DOHH2 (cell line): ENCODE data around the gene UBE2QL1.

Source experiments
- H3F3A ChIP-seq: fragments of 200-600 bp; sonication (generic), shearing (Covaris generic); 2 replicates; pipeline ENCODE4 v1.6.0; 2016; ENCODE audit warnings: antibody characterized with exemption, mild to moderate bottlenecking; ENCODE audit not compliant: control insufficient read depth, insufficient read depth
- H3K27ac ChIP-seq: fragments of 200-600 bp; sonication (generic); 2 replicates; pipeline ENCODE4 v1.5.1; 2014; ENCODE audit warnings: low read depth, mild to moderate bottlenecking, low read length, moderate library complexity
- H3K27me3 ChIP-seq: fragments of 200-600 bp; sonication (generic); 2 replicates; pipeline ENCODE4 v1.6.1; 2014; ENCODE audit warnings: mild to moderate bottlenecking, low read length, mixed read lengths; ENCODE audit not compliant: control insufficient read depth
- H3K36me3 ChIP-seq: fragments of 200-600 bp; sonication (generic); 2 replicates; pipeline ENCODE4 v1.6.1; 2014; ENCODE audit warnings: mild to moderate bottlenecking, low read length, moderate library complexity, mixed read lengths; ENCODE audit not compliant: control insufficient read depth
- H3K4me1 ChIP-seq: fragments of 200-600 bp; sonication (generic); 2 replicates; pipeline ENCODE4 v1.6.1; 2014; ENCODE audit warnings: mild to moderate bottlenecking, low read length, mixed read lengths; ENCODE audit not compliant: control insufficient read depth
- H3K4me2 ChIP-seq: fragments of 200-600 bp; sonication (generic); 2 replicates; pipeline ENCODE4 v1.6.0; 2014; ENCODE audit warnings: mild to moderate bottlenecking, low read length, moderate library complexity
- H3K4me3 ChIP-seq: fragments of 200-600 bp; sonication (generic); 2 replicates; pipeline ENCODE4 v1.5.1; 2014; ENCODE audit warnings: mild to moderate bottlenecking, low read length, mixed read lengths
- H3K79me2 ChIP-seq: fragments of 200-600 bp; sonication (generic); 2 replicates; pipeline ENCODE4 v1.6.1; 2014; ENCODE audit warnings: mild to moderate bottlenecking, low read length, mixed read lengths; ENCODE audit not compliant: control insufficient read depth
- H3K9me2 ChIP-seq: fragments of 200-600 bp; sonication (generic); replicated peaks from 2 replicates; pipeline ENCODE4 v1.6.1; 2014; ENCODE audit warnings: mild to moderate bottlenecking, low read length, mixed read lengths; ENCODE audit not compliant: control insufficient read depth
- H3K9me3 ChIP-seq: fragments of 200-600 bp; sonication (generic); 2 replicates; pipeline ENCODE4 v1.6.1; 2014; ENCODE audit warnings: antibody characterized with exemption, low read length, mixed read lengths; ENCODE audit not compliant: control insufficient read depth, insufficient read depth
- H4K20me1 ChIP-seq: fragments of 200-600 bp; sonication (generic); 2 replicates; pipeline ENCODE4 v1.6.0; 2014; ENCODE audit warnings: low read depth, mild to moderate bottlenecking, antibody characterized with exemption, low read length, moderate library complexity; ENCODE audit not compliant: control insufficient read depth, insufficient read depth
- EZH2phosphoT487 ChIP-seq: fragments of 200-600 bp; sonication (generic); IDR thresholded peaks from 2 replicates; pipeline ENCODE4 v1.6.1; 2017; ENCODE audit warnings: borderline replicate concordance, mild to moderate bottlenecking, antibody characterized with exemption, low read length, moderate library complexity, mixed read lengths
- TF ChIP-seq, protein P1 (sequence below): fragments of 200-600 bp; sonication (generic); IDR thresholded peaks from one replicate; pipeline ENCODE4 v1.5.1; 2014; ENCODE audit warnings: antibody characterized with exemption, mild to moderate bottlenecking, low read depth, low read length; ENCODE audit not compliant: poor library complexity, severe bottlenecking

UBE2QL1 gene

DNA sequence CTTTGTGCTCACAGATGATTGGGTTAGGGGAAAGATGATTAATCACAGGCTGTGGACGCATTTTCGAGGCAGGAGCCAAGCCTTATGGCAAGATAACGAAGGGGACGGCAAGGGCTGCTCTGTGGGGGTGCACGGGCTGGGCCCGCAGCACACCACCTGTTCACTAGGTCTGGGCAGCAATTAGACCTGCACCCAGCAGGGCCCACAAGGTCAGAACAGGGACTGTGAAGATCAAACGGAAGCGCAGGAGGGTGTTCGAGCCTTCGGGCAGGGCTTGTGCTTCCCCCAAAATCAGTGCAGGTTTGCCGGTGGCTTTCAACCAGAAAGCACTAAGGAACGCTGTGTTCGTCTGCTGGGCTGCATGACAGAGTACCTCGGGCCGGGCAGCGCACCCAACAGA is 73.7 kb downstream of the UBE2QL1 start:
- no peak for TF ChIP-seq EZH2phosphoT487
- TF ChIP-seq, protein P1, sequence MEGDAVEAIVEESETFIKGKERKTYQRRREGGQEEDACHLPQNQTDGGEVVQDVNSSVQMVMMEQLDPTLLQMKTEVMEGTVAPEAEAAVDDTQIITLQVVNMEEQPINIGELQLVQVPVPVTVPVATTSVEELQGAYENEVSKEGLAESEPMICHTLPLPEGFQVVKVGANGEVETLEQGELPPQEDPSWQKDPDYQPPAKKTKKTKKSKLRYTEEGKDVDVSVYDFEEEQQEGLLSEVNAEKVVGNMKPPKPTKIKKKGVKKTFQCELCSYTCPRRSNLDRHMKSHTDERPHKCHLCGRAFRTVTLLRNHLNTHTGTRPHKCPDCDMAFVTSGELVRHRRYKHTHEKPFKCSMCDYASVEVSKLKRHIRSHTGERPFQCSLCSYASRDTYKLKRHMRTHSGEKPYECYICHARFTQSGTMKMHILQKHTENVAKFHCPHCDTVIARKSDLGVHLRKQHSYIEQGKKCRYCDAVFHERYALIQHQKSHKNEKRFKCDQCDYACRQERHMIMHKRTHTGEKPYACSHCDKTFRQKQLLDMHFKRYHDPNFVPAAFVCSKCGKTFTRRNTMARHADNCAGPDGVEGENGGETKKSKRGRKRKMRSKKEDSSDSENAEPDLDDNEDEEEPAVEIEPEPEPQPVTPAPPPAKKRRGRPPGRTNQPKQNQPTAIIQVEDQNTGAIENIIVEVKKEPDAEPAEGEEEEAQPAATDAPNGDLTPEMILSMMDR, result no peak
- Histone ChIP-seq H3F3A (no peaks in the 10 kb centered on the region), H3K79me2 (no peaks in the 10 kb centered on the region), H4K20me1 (no peaks in the 10 kb centered on the region), H3K4me3 (no peak overlapping the region), H3K36me3 (no peaks in the 10 kb centered on the region), H3K4me2 (no peak overlapping the region), H3K9me2 (no peaks in the 10 kb centered on the region), H3K27ac (no peak overlapping the region), H3K4me1 (no peaks in the 10 kb centered on the region), H3K9me3 (no peaks in the 10 kb centered on the region), H3K27me3 (no peaks in the 10 kb centered on the region)

DNA sequence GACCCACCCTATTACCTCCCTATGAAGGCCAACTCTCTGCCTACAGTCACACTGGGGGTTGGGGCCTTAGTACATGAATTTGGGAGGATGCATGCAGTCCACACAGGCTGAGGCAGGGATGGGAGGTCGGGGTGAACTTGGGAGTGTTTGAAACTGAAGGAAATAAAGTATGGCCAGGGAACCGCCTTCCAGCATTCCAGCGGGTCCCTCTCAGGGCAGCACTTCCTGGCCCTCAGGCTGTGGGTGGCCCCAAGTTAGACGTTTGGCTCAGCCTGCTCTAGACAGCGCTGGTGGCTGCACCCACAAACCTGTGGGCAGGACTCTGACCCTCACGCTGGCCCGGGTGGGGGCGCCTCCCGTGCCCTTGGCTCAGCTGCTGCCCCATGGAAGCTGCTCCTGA is 74.3 kb downstream of the UBE2QL1 start:
- Histone ChIP-seq H3K79me2 (no peaks in the 10 kb centered on the region), H3K27ac (no peak overlapping the region), H3K4me1 (no peaks in the 10 kb centered on the region), H3K4me3 (no peak overlapping the region), H3K9me3 (no peaks in the 10 kb centered on the region), H4K20me1 (no peaks in the 10 kb centered on the region), H3K36me3 (no peaks in the 10 kb centered on the region), H3F3A (no peaks in the 10 kb centered on the region), H3K27me3 (no peaks in the 10 kb centered on the region), H3K4me2 (no peak overlapping the region), H3K9me2 (no peaks in the 10 kb centered on the region)
- TF ChIP-seq, protein P1, result no peak
- TF ChIP-seq EZH2phosphoT487, result no peak

DNA sequence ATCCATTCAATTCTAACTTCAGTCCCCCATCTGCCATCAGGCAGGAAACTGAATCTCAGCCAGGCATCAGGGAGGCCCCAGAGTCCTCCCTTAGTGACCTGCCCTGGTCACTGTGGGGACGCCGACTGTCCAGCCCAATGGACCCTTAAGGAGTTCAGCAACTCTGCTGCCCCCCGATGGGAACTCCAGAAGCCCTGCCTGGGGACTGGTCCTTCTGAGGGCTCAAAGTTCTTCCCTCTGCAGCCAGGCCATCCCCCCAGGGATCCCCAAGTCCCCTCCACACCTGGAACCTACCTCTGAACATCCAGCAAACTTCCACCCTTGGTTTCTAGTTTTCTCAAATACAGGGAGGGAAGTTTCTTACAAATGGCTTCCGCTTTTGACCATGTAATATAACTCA is 76.8 kb downstream of the UBE2QL1 start:
- no peaks in the 10 kb centered on the region for H3K9me2 ChIP-seq
- no peaks in the 10 kb centered on the region for H3K36me3 ChIP-seq
- no peaks in the 10 kb centered on the region for H3K4me1 ChIP-seq
- H3K27ac ChIP-seq, result no peak overlapping the region
- H4K20me1 ChIP-seq, result no peaks in the 10 kb centered on the region
- H3K4me2 ChIP-seq, result no peak overlapping the region
- H3K4me3 ChIP-seq, result no peak overlapping the region
- H3K9me3 ChIP-seq, result no peaks in the 10 kb centered on the region
- no peak for TF ChIP-seq EZH2phosphoT487
- TF ChIP-seq, protein P1, result no peak
- H3K27me3 ChIP-seq, result peaks cover 6% of the 10 kb centered on the region
- no peaks in the 10 kb centered on the region for H3K79me2 ChIP-seq
- H3F3A ChIP-seq, result no peaks in the 10 kb centered on the region

DNA sequence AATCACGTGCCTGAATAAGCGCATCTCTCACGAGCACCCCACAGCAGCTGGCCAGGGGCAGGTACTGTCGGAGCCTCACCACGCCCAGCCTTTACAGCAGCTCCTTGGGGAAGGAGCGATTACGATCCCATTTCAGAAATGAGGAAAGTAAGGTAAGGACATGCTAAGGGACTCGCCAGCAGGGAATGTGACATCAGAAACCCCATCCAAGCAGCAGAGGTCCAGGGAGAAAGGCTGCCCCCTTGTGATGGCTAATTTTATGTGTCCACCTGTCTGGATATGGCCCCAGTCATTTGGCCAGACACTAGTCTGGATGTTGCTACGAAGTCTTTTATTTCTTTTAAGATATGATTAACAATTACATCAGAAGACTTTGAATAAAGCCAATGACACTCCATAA is 77.3 kb downstream of the UBE2QL1 start:
- Histone ChIP-seq H3K79me2 (no peaks in the 10 kb centered on the region), H3K9me3 (no peaks in the 10 kb centered on the region), H3K4me2 (no peak overlapping the region), H3K4me1 (no peaks in the 10 kb centered on the region), H3K4me3 (no peak overlapping the region), H3F3A (no peaks in the 10 kb centered on the region), H4K20me1 (no peaks in the 10 kb centered on the region), H3K27ac (no peak overlapping the region), H3K27me3 (peaks cover 6% of the 10 kb centered on the region), H3K9me2 (no peaks in the 10 kb centered on the region), H3K36me3 (no peaks in the 10 kb centered on the region)
- TF ChIP-seq, protein P1, result peak; percentile 22
- no peak for TF ChIP-seq EZH2phosphoT487
